CD4-positive, alpha-beta T cell treated with Interleukin-10 for 1 hour (primary cell): Measurements from ENCODE around the gene GP1BB.

Experiments used
- DNase-seq: peaks from one replicate; pipeline ENCODE4 v3.0.0-alpha.2; 2020

The GP1BB gene

DNA sequence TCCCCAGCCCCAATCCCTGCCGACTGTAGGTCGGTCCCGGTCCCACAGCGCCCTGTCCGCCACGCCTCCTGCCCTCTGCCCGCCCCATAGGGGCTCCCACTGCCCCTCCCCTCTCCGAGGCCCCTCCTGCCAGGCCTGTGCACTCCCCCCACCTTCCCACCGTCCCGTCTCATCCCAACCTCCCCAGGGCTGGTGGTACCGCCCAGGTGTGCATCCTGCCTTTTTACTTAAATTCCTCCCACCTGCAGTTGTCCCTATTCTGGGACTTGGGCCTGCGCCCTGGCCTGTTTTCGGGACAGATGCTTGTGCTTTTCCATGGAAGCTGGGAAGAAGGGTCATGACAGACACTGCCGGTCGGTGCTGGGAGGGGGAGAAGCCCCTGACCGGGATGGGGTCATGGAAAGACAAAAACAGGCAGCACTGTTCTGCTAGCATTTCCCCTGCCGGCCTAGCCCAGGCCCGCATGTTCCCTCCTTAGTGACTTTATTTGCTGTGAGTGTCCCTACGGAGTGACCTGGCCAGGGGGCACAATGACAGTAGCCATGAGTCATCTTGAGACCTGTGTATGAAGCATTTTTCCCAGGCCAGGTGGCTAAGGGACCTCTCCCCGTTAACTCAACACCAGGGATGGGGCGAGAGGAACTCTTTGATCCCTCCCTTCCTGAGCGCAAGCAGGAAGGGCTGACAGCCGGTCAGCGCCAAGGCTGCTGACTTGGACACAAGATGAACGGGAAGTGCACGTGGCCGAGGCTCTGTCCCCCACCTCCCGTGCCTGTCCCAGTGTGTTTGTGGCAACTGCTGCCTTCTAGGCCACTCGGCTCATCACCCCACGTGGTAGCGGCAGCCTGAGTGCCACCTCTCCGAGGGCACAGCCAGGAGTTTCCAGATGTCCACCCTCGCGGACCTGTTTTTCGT is 44.3 kb downstream of the GP1BB start:
- no peak for DNase-seq

- DNase-seq = no peak
Measured at GRCh38 chr22:19769393-19769715, 46.0 kb downstream of the GP1BB start.

- DNase-seq = no peak
Measured at GRCh38 chr22:19770349-19771220, 47.2 kb downstream of the GP1BB start.

DNA sequence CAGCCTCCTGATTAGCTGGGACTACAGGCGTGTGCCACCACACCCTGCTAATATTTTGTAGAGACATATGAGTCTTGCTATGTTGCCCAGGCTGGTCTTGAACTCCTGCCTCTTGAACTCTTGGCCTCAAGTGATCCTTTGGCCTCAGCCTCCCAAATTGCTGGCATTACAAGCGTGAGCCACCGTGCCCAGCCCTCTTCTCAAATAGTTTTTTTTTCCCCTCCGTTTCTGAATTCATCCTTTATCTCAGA is 49.0 kb downstream of the GP1BB start:
- DNase-seq = no peak

- no peak for DNase-seq
Measured at GRCh38 chr22:19772673-19773469, 49.5 kb downstream of the GP1BB start.

DNA sequence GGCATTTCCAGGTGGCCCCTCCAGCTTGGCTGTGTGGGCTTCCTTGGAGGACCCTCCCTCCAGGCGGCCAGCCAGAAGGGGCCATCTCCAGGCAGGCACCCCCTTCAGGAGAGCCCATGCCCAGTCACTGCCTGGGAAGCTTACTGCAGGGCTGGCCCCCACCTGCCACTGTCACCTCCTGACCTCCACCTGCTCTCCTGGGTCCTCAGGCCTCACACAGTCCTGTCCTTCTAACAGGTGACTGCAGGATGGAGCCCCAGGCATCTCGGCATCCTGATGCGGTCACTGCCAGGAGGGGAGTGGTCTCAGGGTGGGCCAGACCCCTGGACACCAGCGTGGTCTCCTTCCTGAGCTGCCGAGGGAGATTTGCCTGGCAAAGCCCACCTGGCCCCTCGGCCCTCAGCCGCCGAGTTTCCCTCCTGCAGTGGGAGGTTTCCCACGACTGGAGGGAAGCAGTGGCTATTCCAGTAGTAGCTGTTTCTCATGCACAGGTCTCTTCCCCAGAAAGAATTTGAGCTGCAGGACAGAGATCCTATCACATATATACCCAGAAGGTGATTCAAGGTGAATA is 50.2 kb downstream of the GP1BB start:
- DNase-seq = no peak
